ENCODE results near the gene TMEM81. TPM values are rescaled to one million over a fixed set of nuclear protein-coding genes. Genes with fewer than 3 reads are reported as not detected.

The TMEM81 gene
- total and polyA plus RNA-seq, 2 of the 8 experiments (the other 6 are each of a cell fraction or from before 2014, with no cell fraction given): 2.1 to 5.9 TPM

DNA sequence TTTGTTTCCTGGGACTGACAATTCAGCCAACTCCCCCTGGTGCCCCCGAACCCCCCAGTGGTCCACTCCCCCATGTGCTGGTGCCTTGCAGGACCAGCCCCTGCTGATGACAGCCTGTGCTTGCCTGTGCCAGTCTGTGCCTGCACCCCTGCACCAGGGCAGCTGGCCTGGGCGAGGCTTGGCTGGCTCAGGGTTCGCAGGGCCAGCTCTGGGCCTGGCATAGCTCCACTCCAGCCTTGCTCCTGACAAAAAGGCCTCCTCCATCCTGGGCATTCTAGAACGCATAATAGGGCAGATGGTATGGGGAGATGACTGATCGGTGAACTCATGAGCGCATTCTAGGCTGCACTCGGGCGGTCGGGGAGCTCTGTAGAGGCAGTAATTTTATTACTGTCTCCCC lies 35.9 kb downstream of the TMEM81 start:
- Histone ChIP-seq H3K79me1 (ENCODE audit: low read depth, low read length) (no peaks in the 10 kb centered on the region), H4K8ac (ENCODE audit: extremely low read depth, insufficient read depth, low read length) (no peak overlapping the region), H2BK20ac (ENCODE audit: low read length) (no peak overlapping the region), H3K23ac (ENCODE audit: insufficient read length) (no peak overlapping the region), H3K14ac (ENCODE audit: insufficient read length) (no peak overlapping the region), H3K79me2 (ENCODE audit: control insufficient read depth in 1 of 2, insufficient read depth in 2 of 2, low read length in 2 of 2) (no peaks in the 10 kb centered on the region), H2BK120ac (replicated peaks; ENCODE audit: low read depth, low read length) (no peak overlapping the region), H3K4me3 (ENCODE audit: extremely low read depth in 1 of 4, insufficient read depth in 2 of 4, low read depth in 3 of 4, low read length in 4 of 4) (no peak overlapping the region), H4K20me1 (replicated peaks in 1 of 2; ENCODE audit: control insufficient read depth in 1 of 2, insufficient read depth in 2 of 2, low read length in 2 of 2) (peaks cover 2 to 3% of the 10 kb centered on the region in 2 experiments), H4K5ac (ENCODE audit: insufficient read length, low read depth, low read length) (no peak overlapping the region), H3K27ac (ENCODE audit: low read depth, low read length) (no peak overlapping the region), H2BK12ac (ENCODE audit: low read depth, low read length) (0 out of 2 replicates have a peak overlapping the region, but pooled peaks have one; percentile 17), H3K27me3 (replicated peaks in 1 of 4; ENCODE audit: control insufficient read depth in 3 of 4, extremely low read depth in 1 of 4, insufficient read depth in 3 of 4, low read length in 3 of 4) (peaks cover 0 to 12% (median 8%) of the 10 kb centered on the region in 4 experiments; a peak in 5 of 7 replicates), H3K9ac (replicated peaks in 1 of 4; ENCODE audit: extremely low read depth in 1 of 4, low read depth in 3 of 4, low read length in 3 of 4) (no peak overlapping the region), H3K4me2 (ENCODE audit: insufficient read depth in 1 of 2, low read depth in 2 of 2, low read length in 2 of 2) (no peak overlapping the region), H3K4me1 (replicated peaks in 1 of 4; ENCODE audit: control insufficient read depth in 3 of 4, insufficient read depth in 4 of 4, low read length in 3 of 4) (peaks cover 13 to 26% (median 16%) of the 10 kb centered on the region in 4 experiments), H2BK15ac (ENCODE audit: low read length) (no peak overlapping the region), H3K23me2 (ENCODE audit: low read depth, low read length) (no peaks in the 10 kb centered on the region), H3K56ac (replicated peaks; ENCODE audit: insufficient read length, low read depth, low read length) (no peak overlapping the region), H3K18ac (ENCODE audit: extremely low read depth, low read length) (no peak overlapping the region), H2BK5ac (ENCODE audit: low read depth, low read length) (no peak overlapping the region), H4K91ac (replicated peaks; ENCODE audit: insufficient read length, low read length) (no peak overlapping the region), H3K36me3 (ENCODE audit: control insufficient read depth in 2 of 4, insufficient read depth in 4 of 4, low read length in 3 of 4) (no peaks in the 10 kb centered on the region), H3K4ac (replicated peaks; ENCODE audit: insufficient read length, low read depth, low read length) (no peak overlapping the region), H2AFZ (ENCODE audit: low read length) (no peak overlapping the region), H3K9me3 (ENCODE audit: insufficient read depth in 2 of 2, low read depth in 1 of 2, low read length in 1 of 2) (no peaks in the 10 kb centered on the region), H2AK5ac (ENCODE audit: low read depth, low read length) (no peak overlapping the region)
- WGBS, 2 experiments (ENCODE audit: extremely low coverage in 1 of 2, insufficient coverage in 1 of 2, insufficient read length in 1 of 2, insufficient replicate concordance in 2 of 2, low coverage in 1 of 2, low lambda C conversion rate in 2 of 2, missing lambda C conversion rate in 1 of 2): 92% methylated on average over 9 of the region's 9 CpGs; no CpG with 5 or more reads in 1 of the 2 experiments
- ChIA-PET POLR2A (ENCODE audit: partially characterized antibody) (no interaction called here), CTCF (ENCODE audit: partially characterized antibody) (interaction anchor here (0.5 to 38.9 kb wide), 8 partner anchors 11 to 1957 kb away, joined by 3 to 1336 read pairs (median 3); no protein-coding TSS in a partner anchor)
- FAIRE-seq: no peak
- DNase-seq (ENCODE audit: low read depth in 1 of 2, low spot score in 2 of 2): no peak
- TF ChIP-seq SUZ12 (IDR thresholded peaks at IDR 0.05; ENCODE audit: low read length) (no peak), POLR2A (IDR thresholded peaks at IDR 0.05; ENCODE audit: control extremely low read depth in 1 of 2, low read depth in 2 of 2, low read length in 2 of 2) (no peak), MAX (IDR thresholded peaks at IDR 0.05) (no peak), TEAD4 (IDR thresholded peaks at IDR 0.05; ENCODE audit: low read depth, low read length) (no peak), RFX5 (IDR thresholded peaks at IDR 0.05; ENCODE audit: borderline replicate concordance, low read depth, low read length) (no peak), EGR1 (IDR thresholded peaks at IDR 0.05; ENCODE audit: borderline replicate concordance, low read depth, low read length) (no peak), JUN (IDR thresholded peaks at IDR 0.05; ENCODE audit: low read depth, low read length) (no peak), CREB1 (IDR thresholded peaks at IDR 0.05) (no peak), SAP30 (IDR thresholded peaks at IDR 0.05; ENCODE audit: insufficient read depth, insufficient replicate concordance, low read length) (no peak), EP300 (IDR thresholded peaks at IDR 0.05; ENCODE audit: borderline replicate concordance in 1 of 2, low read depth in 2 of 2, low read length in 2 of 2) (no peak), NRF1 (IDR thresholded peaks at IDR 0.05; ENCODE audit: low read depth, low read length) (no peak)
